ENCODE results near the gene GNAQ.

DNA sequence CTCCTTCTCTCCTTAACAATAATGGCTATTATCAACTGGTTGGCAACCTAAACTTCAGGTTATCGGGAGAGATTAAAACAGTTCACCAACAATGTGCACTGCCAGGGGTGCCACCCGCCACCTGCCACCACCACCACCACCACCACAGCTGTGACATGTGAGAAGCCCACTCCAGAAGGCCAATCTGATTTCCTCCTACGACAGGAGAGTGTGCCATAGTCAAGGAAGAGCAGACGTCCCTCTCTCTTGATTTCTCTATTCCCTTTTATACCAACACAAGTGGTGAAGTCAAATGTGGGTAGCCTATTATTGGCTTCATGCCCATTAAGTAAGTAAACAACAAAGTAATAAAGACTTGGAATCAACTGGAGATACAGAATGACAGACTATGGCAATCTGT is 22.4 kb downstream of the GNAQ start:
- TF ChIP-seq, protein P1, sequence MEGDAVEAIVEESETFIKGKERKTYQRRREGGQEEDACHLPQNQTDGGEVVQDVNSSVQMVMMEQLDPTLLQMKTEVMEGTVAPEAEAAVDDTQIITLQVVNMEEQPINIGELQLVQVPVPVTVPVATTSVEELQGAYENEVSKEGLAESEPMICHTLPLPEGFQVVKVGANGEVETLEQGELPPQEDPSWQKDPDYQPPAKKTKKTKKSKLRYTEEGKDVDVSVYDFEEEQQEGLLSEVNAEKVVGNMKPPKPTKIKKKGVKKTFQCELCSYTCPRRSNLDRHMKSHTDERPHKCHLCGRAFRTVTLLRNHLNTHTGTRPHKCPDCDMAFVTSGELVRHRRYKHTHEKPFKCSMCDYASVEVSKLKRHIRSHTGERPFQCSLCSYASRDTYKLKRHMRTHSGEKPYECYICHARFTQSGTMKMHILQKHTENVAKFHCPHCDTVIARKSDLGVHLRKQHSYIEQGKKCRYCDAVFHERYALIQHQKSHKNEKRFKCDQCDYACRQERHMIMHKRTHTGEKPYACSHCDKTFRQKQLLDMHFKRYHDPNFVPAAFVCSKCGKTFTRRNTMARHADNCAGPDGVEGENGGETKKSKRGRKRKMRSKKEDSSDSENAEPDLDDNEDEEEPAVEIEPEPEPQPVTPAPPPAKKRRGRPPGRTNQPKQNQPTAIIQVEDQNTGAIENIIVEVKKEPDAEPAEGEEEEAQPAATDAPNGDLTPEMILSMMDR (IDR thresholded peaks at IDR 0.05) = no peak
- TF ChIP-seq ZFX (IDR thresholded peaks at IDR 0.05; ENCODE audit: borderline replicate concordance) = no peak

Data from 22Rv1 (cell line).